ENCODE measurements around the gene NIF3L1. TPM values are rescaled to one million over a fixed set of nuclear protein-coding genes. Genes with fewer than 3 reads are reported as not detected.

Gene NIF3L1
- total RNA-seq, 1 donor from 2014 or later = 11.6 TPM

Other genes with a start within 250 kb of the NIF3L1 start
- gene BZW1, start 77.5 kb upstream of the NIF3L1 start, total RNA-seq = 193 TPM
- 45.6 TPM for gene CLK1, start 24.7 kb upstream of the NIF3L1 start, total RNA-seq
- 19.3 TPM for gene PPIL3, start 294 bp upstream of the NIF3L1 start, total RNA-seq
- 8.2 TPM for gene ORC2, start 74.3 kb downstream of the NIF3L1 start, total RNA-seq
- gene HYCC2, start 182.3 kb downstream of the NIF3L1 start, total RNA-seq = 12.1 TPM
- 51.8 TPM for gene NDUFB3, start 182.6 kb downstream of the NIF3L1 start, total RNA-seq
- gene CFLAR, start 226.8 kb downstream of the NIF3L1 start, total RNA-seq = 73.7 TPM

Measured in left lobe of liver (tissue), 1 donor.